ENCODE results near the gene VPS9D1.
"Not testable (repeated sequence)": the region's sequence is repeated elsewhere in the genome, so short reads cannot be mapped to it uniquely, and the experiment has no call there.

Gene VPS9D1

GRCh38 chr16:89709166-89709565 lies 11.5 kb downstream of the VPS9D1 start:
- FAIRE-seq, result no peak

DNA sequence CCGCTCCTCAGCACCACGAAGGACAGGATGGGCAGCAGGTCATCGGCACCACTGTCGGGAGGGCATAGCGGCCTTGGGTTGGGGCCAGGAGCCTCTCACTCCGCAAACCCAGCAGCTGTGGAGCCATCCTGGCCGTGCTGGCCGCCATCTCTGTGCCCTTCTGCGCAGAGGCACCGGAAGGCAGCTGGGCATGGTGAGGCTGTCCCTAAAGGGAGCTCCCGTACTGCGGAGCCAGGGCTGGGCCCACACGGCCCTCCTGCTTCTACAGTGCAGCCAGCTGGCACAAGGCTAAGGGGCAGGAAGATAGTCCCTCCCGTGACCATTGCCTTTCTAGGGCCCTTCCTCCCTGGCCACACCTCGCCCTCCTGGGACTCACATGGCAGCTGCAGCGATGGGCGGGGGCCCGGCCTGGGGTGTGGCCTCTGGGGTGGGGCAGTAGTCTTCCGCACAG lies 12.2 kb downstream of the VPS9D1 start:
- no peak for FAIRE-seq

DNA sequence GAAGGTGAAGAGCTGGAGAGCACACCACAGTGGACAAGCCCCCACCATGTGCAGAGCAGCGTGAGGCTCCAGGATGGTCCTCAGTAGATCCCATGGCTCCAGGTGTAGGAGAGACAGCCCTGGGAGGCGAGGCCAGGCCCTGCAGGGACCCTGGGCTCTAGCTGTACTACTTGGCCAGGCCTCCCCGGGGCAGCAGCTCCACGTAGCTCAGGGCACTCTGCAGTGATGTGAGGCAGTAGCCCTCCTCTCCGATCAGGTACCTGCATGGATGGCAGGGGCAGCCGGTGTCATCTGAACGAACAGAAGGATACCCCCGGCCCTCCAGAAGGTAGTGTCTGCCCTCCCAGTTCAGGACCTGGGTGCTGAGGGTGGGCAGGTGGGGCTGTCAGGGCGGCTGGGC lies 13.0 kb downstream of the VPS9D1 start:
- no peak for FAIRE-seq

DNA sequence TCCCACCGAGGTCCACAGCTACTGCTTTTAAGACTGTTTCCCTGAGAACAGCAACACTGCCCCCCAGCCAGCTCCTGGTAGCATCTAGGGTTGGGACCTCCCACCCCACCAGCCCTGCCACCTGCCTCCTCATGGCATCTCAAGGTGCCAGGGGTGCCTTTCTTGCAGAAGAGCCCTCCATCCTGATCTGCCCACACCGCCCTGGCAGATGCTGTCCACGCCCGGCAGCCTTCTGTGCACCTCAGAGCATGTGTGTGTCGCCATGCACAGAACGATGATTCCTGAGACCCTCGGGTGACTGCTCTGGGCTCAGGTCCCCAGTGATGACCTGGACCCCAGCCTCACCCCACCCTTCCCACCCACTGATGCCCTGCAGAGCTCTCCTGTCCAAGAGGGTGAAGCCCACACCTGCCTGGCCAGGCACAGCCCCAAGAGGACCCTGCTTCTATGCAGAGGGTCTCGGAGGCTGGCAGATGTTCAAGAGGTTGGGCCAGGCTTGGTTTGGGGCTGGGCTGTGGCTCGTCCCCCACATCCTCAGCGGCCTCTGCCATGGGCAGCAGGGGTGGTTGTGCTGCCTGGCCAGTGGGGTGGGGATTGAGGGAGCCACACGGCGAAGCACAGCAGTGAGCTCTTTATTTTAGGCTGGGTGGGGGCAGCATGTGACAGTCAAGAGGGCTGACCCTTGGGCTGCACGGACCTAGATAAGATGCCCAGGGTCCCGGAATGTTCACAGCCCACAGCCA lies 14.0 kb downstream of the VPS9D1 start:
- no peak for FAIRE-seq

GRCh38 chr16:89705006-89705405 lies 15.7 kb downstream of the VPS9D1 start:
- no peak for FAIRE-seq

- no peak for FAIRE-seq
Observed at GRCh38 chr16:89704281-89704680, 16.4 kb downstream of the VPS9D1 start.

DNA sequence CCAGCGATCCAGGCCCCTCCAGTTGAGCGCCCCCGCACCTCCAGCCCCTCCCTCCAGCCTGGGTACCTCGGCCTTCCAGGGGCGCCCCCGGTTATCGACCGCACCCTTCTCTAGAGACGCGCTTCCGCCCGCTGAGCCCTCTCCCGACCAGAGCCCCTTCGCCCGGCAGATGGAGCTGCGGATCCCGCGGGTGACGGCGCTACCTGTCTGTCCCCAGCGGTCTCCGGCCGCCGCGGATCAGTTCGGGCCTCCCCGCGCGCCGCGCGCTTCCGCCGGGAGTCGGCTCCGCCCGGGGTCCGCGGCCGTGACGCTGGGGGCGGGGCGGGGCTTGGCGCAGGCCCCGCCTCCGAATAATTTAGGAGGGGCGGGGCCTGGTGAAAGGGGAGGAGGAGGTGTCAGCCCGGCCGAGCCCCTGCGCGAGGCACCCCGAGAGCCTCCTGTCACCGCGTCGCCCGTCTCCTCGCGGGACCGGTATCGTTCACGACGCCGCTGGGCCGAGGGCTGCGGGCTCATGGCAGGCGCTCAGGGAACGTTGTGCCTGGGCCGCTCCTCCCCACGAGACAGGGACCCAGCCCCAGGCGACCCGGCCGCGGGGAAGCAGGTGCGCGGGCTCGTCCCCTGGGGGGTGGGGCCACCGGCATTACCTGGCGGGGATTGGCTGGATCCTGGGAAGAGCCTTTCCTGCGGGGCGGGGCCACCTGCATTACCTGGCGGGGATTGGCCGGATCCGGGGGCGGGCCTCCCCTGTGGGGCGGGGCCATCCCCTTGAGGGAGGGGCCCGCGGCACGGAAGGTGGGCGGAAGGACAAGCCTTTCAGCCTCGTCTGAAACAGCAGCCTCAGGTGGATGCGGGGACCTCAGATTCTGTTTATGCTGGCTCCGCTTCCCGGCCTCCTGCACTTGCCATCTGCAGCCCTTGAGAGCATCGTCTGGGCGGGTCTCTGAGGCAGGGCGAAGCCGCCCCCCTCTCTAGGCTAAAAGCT lies 19.0 kb downstream of the VPS9D1 start, which contains the start of gene SPATA2L:
SPATA2L (minus strand) TSS at position 281 of the 982 bp plus-strand sequence. CDS start 473 bp downstream, outside the sequence.
- no peak for FAIRE-seq

DNA sequence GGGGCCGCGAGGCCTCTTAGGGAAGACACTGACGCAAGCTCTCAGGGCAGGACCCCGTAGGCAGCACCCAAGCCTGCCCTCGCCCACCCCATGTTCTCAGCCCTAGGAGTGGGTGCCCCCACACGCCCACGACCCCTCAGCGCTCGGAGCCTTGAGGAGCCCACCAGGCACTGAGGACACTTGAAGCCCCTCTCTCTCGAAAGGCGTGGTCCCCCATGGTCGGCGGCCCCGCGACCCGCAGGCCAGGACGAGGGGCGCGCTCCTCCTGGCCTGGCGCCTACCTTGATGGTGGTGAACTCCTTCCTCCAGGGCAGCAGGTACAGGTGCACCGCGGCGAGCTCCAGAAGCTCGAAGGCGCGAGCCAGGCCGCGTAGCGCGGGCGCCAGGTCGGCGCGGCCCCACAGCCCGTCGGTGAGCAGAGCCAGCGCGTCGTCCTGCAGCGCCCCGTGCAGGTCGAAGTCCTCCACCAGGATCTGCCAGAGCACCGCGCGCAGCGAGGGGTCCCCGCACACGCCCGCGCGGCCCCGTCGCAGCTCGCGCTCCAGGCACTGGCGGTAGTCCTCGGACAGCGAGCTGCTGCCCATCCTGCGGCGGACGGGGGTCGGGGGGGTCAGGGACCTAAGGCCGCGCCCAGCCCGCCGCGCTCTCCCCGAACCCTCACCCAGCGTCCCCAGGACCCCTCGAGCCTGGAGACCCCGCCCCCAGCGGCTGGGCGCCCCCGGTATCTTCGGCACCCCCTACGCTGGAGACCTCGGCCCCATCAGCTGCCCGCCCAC lies 19.9 kb downstream of the VPS9D1 start:
- FAIRE-seq, result no peak

GRCh38 chr16:89700100-89700648 lies 20.5 kb downstream of the VPS9D1 start:
- peak; percentile 41 for FAIRE-seq

- not testable (repeated sequence) for FAIRE-seq
Observed at GRCh38 chr16:89699629-89700099, 21.0 kb downstream of the VPS9D1 start.

- FAIRE-seq, result not testable (repeated sequence)
Observed at GRCh38 chr16:89698717-89699116, 22.0 kb downstream of the VPS9D1 start.

GRCh38 chr16:89697616-89698331 lies 22.9 kb downstream of the VPS9D1 start:
- no peak for FAIRE-seq

DNA sequence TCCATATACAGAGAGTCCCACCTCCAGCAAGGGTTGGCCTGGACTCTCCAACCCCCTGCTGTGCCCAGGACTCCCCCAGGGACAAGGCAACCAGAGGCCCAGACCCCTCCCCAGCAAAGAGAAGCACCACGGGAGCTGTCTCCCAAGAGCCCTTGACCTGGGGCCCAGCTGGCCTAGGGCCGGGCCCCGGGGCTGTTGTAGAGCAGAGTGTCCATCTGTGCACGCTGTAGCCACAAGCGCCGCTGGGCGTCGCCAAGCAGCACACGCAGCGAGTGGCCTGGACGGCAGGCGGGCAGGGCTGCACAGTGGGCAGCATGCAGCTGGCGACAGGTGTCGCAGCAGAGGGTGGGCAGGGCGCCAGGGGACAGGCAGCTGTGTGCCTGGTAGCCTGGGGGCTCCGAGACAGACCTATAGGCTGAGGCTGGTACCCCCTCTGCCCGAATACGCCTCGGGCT lies 23.5 kb downstream of the VPS9D1 start:
- no peak for FAIRE-seq

GRCh38 chr16:89696670-89697128 lies 24.0 kb downstream of the VPS9D1 start:
- FAIRE-seq, result no peak

DNA sequence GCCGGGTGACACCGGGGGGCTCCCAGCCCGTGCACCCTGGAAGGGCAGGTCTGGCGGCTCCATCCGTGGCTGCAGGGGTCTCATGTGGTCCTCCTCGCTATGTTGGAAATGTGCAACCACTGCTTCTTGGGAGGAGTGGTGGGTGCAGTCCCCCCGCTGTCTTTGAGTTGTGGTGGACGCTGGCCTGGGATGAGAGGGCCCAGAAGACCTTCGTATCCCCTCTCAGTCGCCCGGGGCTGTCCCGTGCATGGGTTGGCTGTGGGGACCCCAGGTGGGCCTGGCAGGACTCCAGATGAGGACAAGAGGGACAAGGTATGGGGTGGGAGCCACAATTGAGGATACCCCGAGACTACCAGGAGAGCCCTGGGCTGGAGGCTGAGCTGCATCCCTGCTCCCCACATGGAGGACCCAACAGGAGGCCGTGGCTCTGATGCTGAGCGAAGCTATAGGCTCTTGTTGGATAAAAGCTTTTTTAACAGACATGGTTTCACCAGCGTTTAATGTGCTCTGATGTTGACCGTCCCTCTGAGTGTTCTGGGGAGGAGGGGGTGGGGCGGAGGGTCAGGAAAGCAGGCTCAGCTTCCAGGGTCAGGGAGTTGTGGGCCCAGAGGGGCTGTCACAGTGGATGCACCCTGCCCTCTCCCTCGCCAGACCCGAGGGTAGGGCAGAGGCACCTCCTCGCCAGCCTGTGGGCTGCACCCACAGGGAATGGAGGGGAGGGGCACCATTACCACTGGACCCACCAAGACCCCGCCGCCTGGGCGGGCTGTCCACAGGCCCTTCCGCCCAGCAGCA lies 24.6 kb downstream of the VPS9D1 start:
- FAIRE-seq, result no peak

GRCh38 chr16:89695086-89695874 lies 25.4 kb downstream of the VPS9D1 start:
- no peak for FAIRE-seq

DNA sequence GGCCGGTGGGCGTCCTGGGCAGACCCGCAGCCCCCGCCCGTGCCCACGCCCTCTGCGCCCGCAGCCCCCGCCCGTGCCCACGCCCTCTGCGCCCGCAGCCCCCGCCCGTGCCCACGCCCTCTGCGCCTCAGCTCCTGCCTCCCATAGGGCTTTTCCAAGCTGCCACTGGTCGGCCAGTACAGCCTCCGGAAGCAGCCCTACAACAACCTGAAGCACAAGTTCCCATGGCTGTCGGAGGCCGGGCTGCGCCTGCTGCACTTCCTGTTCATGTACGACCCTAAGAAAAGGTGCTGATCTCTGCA lies 26.0 kb downstream of the VPS9D1 start:
- not testable (repeated sequence) for FAIRE-seq

GRCh38 chr16:89693931-89694783 lies 26.5 kb downstream of the VPS9D1 start:
- FAIRE-seq, result no peak

DNA sequence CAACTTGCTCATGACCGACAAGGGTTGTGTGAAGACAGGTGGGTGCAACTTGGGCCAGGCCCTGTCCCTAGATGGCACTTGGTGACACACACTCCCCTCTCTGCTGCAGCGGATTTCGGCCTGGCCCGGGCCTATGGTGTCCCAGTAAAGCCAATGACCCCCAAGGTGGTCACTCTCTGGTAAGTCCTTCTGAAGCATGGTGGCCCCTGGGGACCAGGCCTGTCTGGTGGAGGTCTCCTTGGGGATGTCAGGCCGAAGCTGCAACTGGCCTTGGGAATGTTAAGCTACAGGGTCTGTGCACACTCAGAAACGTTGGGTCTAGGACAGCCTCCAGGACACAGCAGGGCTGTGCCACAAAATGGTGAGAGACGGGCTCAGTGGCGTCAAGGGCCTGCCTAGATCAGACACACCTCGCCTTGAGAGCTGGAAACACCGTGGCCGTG lies 27.4 kb downstream of the VPS9D1 start:
- FAIRE-seq, result no peak
